GM19438 (cell line): Measurements from ENCODE around the gene EDAR.

Experiments
- ATAC-seq: cut with Tn5 transposase; IDR thresholded peaks from one replicate; pipeline ENCODE4 v1.9.1; 2021; ENCODE audit warnings: low read depth; ENCODE audit not compliant: unreplicated experiment

EDAR gene

GRCh38 chr2:108942231-108942825 lies 46.7 kb downstream of the EDAR start:
- ATAC-seq = no peak

- ATAC-seq = no peak
These were observed 47.3 kb downstream of the EDAR start for GRCh38 chr2:108941767-108942166.

- ATAC-seq = no peak
These were observed 47.8 kb downstream of the EDAR start for GRCh38 chr2:108941161-108941665.

GRCh38 chr2:108940156-108940555 lies 48.9 kb downstream of the EDAR start:
- ATAC-seq = no peak

- ATAC-seq = no peak
These were observed 50.8 kb downstream of the EDAR start for GRCh38 chr2:108938077-108938710.

- no peak for ATAC-seq
These were observed 51.5 kb downstream of the EDAR start for GRCh38 chr2:108937367-108938017.

- no peak for ATAC-seq
These were observed 52.2 kb downstream of the EDAR start for GRCh38 chr2:108936866-108937265.

GRCh38 chr2:108936076-108936864 lies 52.8 kb downstream of the EDAR start:
- ATAC-seq = no peak

GRCh38 chr2:108935271-108935741 lies 53.7 kb downstream of the EDAR start:
- ATAC-seq = no peak

GRCh38 chr2:108934583-108935245 lies 54.3 kb downstream of the EDAR start:
- no peak for ATAC-seq

- no peak for ATAC-seq
These were observed 54.9 kb downstream of the EDAR start for GRCh38 chr2:108934151-108934550.

- no peak for ATAC-seq
These were observed 55.3 kb downstream of the EDAR start for GRCh38 chr2:108933691-108934117.

- no peak for ATAC-seq
These were observed 56.2 kb downstream of the EDAR start for GRCh38 chr2:108932736-108933332.

GRCh38 chr2:108931372-108931771 lies 57.6 kb downstream of the EDAR start:
- no peak for ATAC-seq

GRCh38 chr2:108929807-108930425 lies 59.1 kb downstream of the EDAR start:
- no peak for ATAC-seq

- ATAC-seq = no peak
These were observed 60.2 kb downstream of the EDAR start for GRCh38 chr2:108928660-108929377.

GRCh38 chr2:108927936-108928659 lies 60.9 kb downstream of the EDAR start:
- ATAC-seq = no peak

- ATAC-seq = no peak
These were observed 61.6 kb downstream of the EDAR start for GRCh38 chr2:108927405-108927804.
